ENCODE measurements around the gene OR52B2.

GRCh38 chr11:6200975-6201374 lies 30.8 kb upstream of the OR52B2 start:
- TF ChIP-seq CTCF (IDR thresholded peaks at IDR 0.05; ENCODE audit: poor library complexity) (no peak), EZH2 (IDR thresholded peaks at IDR 0.05; ENCODE audit: borderline replicate concordance) (no peak), EZH2phosphoT487 (IDR thresholded peaks at IDR 0.05; ENCODE audit: low read depth, severe bottlenecking, unreplicated experiment) (no peak)

Data from hepatocyte (in vitro differentiated cells).